SJSA1 (cell line): Measurements from ENCODE around the gene NAV2. TPM values are rescaled to one million over a fixed set of nuclear protein-coding genes. Genes with fewer than 3 reads are reported as not detected.
A peak's percentile ranks its signal among the peaks of the same experiment; 100 is the strongest.

Experiments used
- DNase-seq, 2 experiments: peaks; one replicate each; pipeline ENCODE4 v3.0.0-alpha.2; 2015 to 2020; ENCODE audit warnings: low spot score in 2 of 2, low read depth in 1 of 2
- H3K27ac ChIP-seq: fragments of 250-450 bp; sonication (Bioruptor Pico); 2 replicates; pipeline ENCODE4 v1.5.1; 2020; ENCODE audit warnings: mild to moderate bottlenecking, moderate library complexity
- H3K27me3 ChIP-seq: fragments of 250-450 bp; sonication (Bioruptor Pico); replicated peaks from 2 replicates; pipeline ENCODE4 v1.5.1; 2020; ENCODE audit warnings: mild to moderate bottlenecking, moderate library complexity
- H3K36me3 ChIP-seq: fragments of 250-450 bp; sonication (Bioruptor Pico); 2 replicates; pipeline ENCODE4 v1.5.1; 2020; ENCODE audit warnings: mild to moderate bottlenecking
- H3K4me1 ChIP-seq: fragments of 250-450 bp; sonication (Bioruptor Pico); replicated peaks from 2 replicates; pipeline ENCODE4 v1.6.1; 2021; ENCODE audit warnings: mild to moderate bottlenecking
- H3K4me3 ChIP-seq: fragments of 250-450 bp; sonication (Bioruptor Pico); 2 replicates; pipeline ENCODE4 v1.5.1; 2020; ENCODE audit warnings: mild to moderate bottlenecking
- H3K9me3 ChIP-seq: fragments of 250-450 bp; sonication (Bioruptor Pico); replicated peaks from 2 replicates; pipeline ENCODE4 v1.5.1; 2020; ENCODE audit warnings: mild to moderate bottlenecking
- total RNA-seq: library from RNA; depleted of rRNA; stranded (reverse); fragments of >200 nt; shearing (Covaris generic); gene quantifications from 2 replicates; pipeline ENCODE4 v1.2.3, GENCODE V29; 2014

Gene NAV2
- total RNA-seq, 1 experiment from 2014 or later, result 2.6 TPM

- DNase-seq, result no peak
- Histone ChIP-seq H3K27me3 (no peaks in the 10 kb centered on the region), H3K4me1 (no peaks in the 10 kb centered on the region), H3K27ac (no peak overlapping the region), H3K9me3 (no peaks in the 10 kb centered on the region), H3K4me3 (no peak overlapping the region), H3K36me3 (no peaks in the 10 kb centered on the region)
Measured at GRCh38 chr11:19735157-19735908, 22.7 kb downstream of the NAV2 start.

DNA sequence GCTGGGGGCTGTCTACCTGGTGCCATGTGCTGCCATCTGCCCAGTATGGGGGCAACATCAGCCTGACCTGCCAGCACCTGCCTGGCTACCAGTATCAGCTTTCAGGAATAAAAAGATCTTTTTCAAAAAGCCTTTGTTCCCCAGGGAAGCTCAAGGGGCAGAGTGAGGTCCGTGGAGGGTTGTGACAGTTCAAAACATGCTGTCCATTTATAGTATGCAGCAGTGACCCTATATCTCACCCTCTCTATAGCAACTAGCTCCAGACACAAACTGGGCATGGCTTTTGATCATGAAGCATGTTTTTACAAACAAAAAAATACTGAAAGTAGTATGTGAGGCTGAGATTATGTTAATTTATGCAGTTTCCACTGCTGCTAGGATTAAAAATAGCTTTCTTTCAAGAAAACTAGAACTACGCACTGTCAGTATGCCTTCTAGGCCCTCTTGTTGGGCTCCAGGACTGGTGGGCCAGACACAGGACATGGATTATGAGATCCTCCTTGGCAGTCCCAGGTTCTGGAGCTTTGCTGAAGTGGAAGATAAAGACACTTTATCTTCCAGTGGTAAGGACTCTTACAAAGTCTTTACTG is 23.4 kb downstream of the NAV2 start:
- no peaks in the 10 kb centered on the region for H3K4me1 ChIP-seq
- H3K9me3 ChIP-seq, result no peaks in the 10 kb centered on the region
- no peak overlapping the region for H3K4me3 ChIP-seq
- no peak overlapping the region for H3K27ac ChIP-seq
- no peak for DNase-seq
- H3K36me3 ChIP-seq, result no peaks in the 10 kb centered on the region
- no peaks in the 10 kb centered on the region for H3K27me3 ChIP-seq

DNA sequence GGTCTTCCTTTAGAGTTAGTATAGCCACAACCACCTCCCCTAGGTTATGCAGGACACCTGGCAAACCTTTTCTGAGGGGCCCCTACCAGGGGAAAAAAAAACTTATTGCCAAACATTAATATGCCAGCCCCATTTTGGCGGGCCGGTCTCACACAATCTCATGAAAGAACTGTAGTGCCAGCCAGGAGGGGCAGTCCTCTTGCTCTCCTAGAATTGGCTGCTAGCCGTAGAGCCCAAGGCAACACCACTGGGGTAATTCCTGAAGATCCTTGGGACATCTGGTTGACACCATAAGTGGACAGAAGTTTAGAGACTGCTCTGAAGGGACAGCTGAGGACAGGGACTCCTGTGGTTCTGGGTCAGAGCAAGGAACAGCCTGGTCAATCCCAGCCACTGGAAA is 24.2 kb downstream of the NAV2 start:
- Histone ChIP-seq H3K27me3 (no peaks in the 10 kb centered on the region), H3K9me3 (no peaks in the 10 kb centered on the region), H3K4me3 (no peak overlapping the region), H3K36me3 (no peaks in the 10 kb centered on the region), H3K4me1 (no peaks in the 10 kb centered on the region), H3K27ac (no peak overlapping the region)
- DNase-seq, result no peak

DNA sequence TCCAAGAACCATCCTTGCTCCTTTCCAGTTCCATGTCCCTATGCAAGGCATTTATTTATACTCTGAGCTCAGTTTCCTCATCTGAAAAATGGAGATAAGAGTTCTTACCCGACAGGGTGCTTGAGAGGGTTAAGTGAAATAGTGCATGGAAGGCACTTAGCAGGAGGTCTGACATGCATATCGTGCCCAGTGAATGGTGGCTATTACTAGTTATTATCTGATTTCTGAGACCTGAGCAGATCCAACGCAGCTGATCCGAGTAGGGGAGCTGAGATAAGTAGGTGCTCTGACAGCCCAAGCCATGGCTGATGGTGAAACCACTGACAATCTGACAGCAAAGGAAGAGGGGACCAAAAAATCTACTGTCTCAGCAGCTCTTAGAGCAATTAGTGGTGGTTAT is 24.9 kb downstream of the NAV2 start:
- H3K4me3 ChIP-seq, result no peak overlapping the region
- no peaks in the 10 kb centered on the region for H3K36me3 ChIP-seq
- no peaks in the 10 kb centered on the region for H3K4me1 ChIP-seq
- DNase-seq, result no peak
- no peaks in the 10 kb centered on the region for H3K27me3 ChIP-seq
- H3K27ac ChIP-seq, result no peak overlapping the region
- no peaks in the 10 kb centered on the region for H3K9me3 ChIP-seq

- H3K4me3 ChIP-seq, result no peak overlapping the region
- no peaks in the 10 kb centered on the region for H3K36me3 ChIP-seq
- no peaks in the 10 kb centered on the region for H3K27me3 ChIP-seq
- no peaks in the 10 kb centered on the region for H3K4me1 ChIP-seq
- DNase-seq, result no peak
- no peaks in the 10 kb centered on the region for H3K9me3 ChIP-seq
- H3K27ac ChIP-seq, result no peak overlapping the region
Measured at GRCh38 chr11:19738124-19738523, 25.5 kb downstream of the NAV2 start.

DNA sequence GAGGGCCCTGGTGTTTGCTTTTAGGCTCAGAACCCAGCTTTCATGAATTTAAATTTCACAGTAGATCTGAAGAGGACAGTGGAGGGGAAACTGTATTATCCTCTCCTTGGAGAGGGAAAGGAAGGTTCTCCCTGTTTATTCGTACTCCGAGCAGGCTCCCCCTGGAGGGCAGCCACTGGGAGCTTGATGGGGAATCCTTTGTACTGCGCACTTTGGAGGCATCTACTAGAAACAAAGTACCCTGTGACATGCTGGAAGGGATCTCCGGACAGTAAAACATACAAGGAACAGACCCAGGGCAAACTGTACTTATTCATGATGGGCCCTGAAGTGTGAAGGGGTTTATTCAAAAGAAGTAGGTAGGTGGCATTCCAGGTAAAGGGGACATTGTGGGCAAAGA is 27.2 kb downstream of the NAV2 start:
- Histone ChIP-seq H3K27ac (no peak overlapping the region), H3K4me3 (no peak overlapping the region), H3K9me3 (no peaks in the 10 kb centered on the region), H3K4me1 (no peaks in the 10 kb centered on the region), H3K36me3 (no peaks in the 10 kb centered on the region), H3K27me3 (no peaks in the 10 kb centered on the region)
- no peak for DNase-seq

DNA sequence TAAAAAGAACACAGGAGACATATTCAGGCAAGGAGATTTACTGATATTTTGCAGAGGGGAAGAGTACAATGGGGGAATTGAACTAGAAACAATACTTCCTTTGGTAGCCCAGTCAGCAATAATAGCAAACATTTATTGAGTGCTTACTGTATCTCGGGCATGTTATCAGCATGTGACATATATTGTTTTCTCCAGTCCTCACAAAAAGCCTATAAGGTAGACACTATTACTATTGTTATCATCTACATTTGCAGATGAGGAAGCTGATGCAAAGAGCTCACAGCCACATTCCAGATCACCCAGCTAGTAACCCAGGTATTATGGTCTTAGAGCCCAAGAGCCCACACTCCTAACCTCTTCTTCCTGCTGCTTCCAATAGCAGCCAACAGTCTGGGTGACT is 27.9 kb downstream of the NAV2 start:
- H3K27me3 ChIP-seq, result no peaks in the 10 kb centered on the region
- no peak overlapping the region for H3K27ac ChIP-seq
- DNase-seq, result no peak
- no peaks in the 10 kb centered on the region for H3K9me3 ChIP-seq
- no peak overlapping the region for H3K4me3 ChIP-seq
- H3K4me1 ChIP-seq, result no peaks in the 10 kb centered on the region
- H3K36me3 ChIP-seq, result no peaks in the 10 kb centered on the region

DNA sequence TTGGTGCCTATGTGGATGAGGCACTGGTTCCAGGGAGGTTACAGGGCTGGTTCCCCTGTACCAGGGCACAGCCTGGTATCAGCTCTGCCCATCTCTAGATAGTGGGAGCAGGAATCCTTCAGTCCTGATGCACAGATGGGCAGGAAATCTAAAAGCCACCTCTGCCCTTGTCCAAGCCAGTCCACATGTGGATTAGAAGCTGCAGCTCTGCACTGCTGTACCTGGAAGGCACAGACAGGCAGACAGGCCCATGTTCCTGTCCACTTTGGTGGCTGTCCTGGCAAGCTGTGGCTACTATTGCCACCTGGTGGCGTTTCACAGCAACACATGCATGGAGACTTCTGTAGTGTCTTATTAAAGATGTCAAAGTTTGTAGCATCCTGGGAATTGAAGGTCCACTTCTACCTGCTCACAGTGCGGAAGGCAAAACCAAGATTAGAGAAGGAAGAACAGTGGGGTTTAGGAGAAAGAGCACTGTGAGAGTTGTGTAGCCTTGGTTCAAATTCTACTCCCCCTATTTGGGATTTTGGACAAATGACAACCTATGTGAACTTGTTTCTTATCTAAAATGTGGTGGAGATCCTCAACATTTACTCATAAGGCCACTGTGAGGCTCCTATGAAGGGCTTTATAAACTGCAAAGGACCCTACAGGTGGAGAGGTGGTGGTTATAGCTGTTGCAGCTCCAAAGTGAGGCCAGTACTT is 30.1 kb downstream of the NAV2 start:
- H3K36me3 ChIP-seq, result no peaks in the 10 kb centered on the region
- H3K27ac ChIP-seq, result no peak overlapping the region
- DNase-seq, result peak; percentile 38 to 53

GRCh38 chr11:19743622-19744021 is 31.0 kb downstream of the NAV2 start:
- no peaks in the 10 kb centered on the region for H3K36me3 ChIP-seq

More for the DNA sequence above, 30.1 kb downstream of the NAV2 start:
- H3K27me3 ChIP-seq, result no peaks in the 10 kb centered on the region
- no peaks in the 10 kb centered on the region for H3K9me3 ChIP-seq
- H3K4me1 ChIP-seq, result no peaks in the 10 kb centered on the region
- no peak overlapping the region for H3K4me3 ChIP-seq

DNA sequence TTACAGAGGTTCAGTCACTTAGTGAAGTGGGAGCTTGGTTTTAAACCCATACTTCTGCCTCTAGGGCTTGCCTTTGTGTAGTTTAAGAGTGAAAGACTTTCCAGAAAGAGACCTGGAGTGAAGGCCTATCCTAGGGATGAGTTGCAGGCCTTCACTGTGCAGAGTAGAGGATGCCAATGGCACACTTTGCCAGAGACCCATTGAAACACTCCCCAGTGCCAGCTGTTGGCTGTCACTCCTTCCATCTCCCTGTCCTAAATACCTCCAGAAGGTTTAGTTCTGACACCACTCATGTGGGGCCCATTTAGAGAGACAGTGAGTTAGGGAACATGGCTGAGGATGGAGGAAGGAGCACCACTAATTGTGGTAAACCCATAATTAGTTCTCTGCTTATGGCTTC is 31.5 kb downstream of the NAV2 start:
- no peaks in the 10 kb centered on the region for H3K9me3 ChIP-seq
- H3K27ac ChIP-seq, result no peak overlapping the region
- no peak overlapping the region for H3K4me3 ChIP-seq
- no peak for DNase-seq
- no peaks in the 10 kb centered on the region for H3K4me1 ChIP-seq
- H3K27me3 ChIP-seq, result no peaks in the 10 kb centered on the region
- no peaks in the 10 kb centered on the region for H3K36me3 ChIP-seq

More at GRCh38 chr11:19743622-19744021, 31.0 kb downstream of the NAV2 start:
- no peak for DNase-seq
- Histone ChIP-seq H3K4me1 (no peaks in the 10 kb centered on the region), H3K27me3 (no peaks in the 10 kb centered on the region), H3K9me3 (no peaks in the 10 kb centered on the region), H3K4me3 (no peak overlapping the region), H3K27ac (no peak overlapping the region)

DNA sequence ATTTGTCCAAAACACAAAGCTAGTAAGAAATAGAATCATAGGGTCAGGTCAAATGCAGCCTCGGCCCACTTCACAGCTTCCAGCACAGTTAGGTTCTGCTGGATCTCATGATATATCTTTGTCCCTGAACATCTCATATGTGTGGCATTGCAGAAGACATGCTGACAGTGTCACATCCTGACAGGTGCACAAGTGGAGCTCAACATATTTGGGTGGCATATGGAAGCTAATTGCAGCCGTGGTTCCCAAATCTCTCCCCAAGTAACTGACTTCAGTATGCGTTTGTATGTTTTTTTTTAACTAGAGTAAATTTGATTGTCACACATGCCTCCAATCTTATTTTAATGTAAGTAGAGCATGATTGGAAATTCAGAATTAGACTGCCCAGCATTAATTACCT is 33.4 kb downstream of the NAV2 start:
- DNase-seq, result no peak
- H3K4me1 ChIP-seq, result no peaks in the 10 kb centered on the region
- no peak overlapping the region for H3K4me3 ChIP-seq
- no peak overlapping the region for H3K27ac ChIP-seq
- H3K9me3 ChIP-seq, result no peaks in the 10 kb centered on the region
- H3K36me3 ChIP-seq, result no peaks in the 10 kb centered on the region
- no peaks in the 10 kb centered on the region for H3K27me3 ChIP-seq

GRCh38 chr11:19747634-19748033 is 35.0 kb downstream of the NAV2 start:
- Histone ChIP-seq H3K27ac (no peak overlapping the region), H3K4me1 (peaks cover 7% of the 10 kb centered on the region), H3K4me3 (no peak overlapping the region), H3K36me3 (no peaks in the 10 kb centered on the region), H3K9me3 (no peaks in the 10 kb centered on the region), H3K27me3 (no peaks in the 10 kb centered on the region)
- DNase-seq, result no peak

DNA sequence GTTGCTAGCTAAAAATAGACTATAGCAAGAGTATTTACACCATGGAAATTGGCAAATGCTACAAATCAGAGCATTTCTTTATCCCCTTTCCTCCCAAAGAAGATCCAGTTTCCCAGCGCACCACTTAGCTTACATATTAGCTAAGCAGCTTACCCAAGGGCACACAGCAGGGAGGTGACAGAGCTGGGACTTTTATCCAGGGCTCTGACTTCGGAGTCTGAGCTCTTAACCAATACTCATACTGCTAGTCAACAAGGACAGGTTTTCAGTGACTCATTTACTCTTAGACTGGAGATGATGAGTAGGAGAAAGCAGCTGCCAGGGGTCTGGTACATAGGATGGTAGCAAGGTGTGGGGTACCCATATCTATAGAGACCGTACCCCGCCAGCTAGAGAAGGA is 38.4 kb downstream of the NAV2 start:
- H3K4me3 ChIP-seq, result no peak overlapping the region
- H3K9me3 ChIP-seq, result no peaks in the 10 kb centered on the region
- no peaks in the 10 kb centered on the region for H3K36me3 ChIP-seq
- peaks cover 21% of the 10 kb centered on the region for H3K4me1 ChIP-seq
- no peak for DNase-seq
- H3K27ac ChIP-seq, result no peak overlapping the region
- no peaks in the 10 kb centered on the region for H3K27me3 ChIP-seq

- H3K4me1 ChIP-seq, result peaks cover 21% of the 10 kb centered on the region
- DNase-seq, result peak in 1 of 2 experiments; percentile 50
- peak overlapping the region; percentile 53 for H3K27ac ChIP-seq
- H3K4me3 ChIP-seq, result no peak overlapping the region
- H3K36me3 ChIP-seq, result no peaks in the 10 kb centered on the region
- H3K27me3 ChIP-seq, result no peaks in the 10 kb centered on the region
- H3K9me3 ChIP-seq, result no peaks in the 10 kb centered on the region
Measured at GRCh38 chr11:19753451-19754106, 40.9 kb downstream of the NAV2 start.
